SU-DHL-6 (cell line): Measurements from ENCODE around the gene ATP13A3.
"Not testable (repeated sequence)": the region's sequence is repeated elsewhere in the genome, so short reads cannot be mapped to it uniquely, and the experiment has no call there.

Source experiments
- H2AFZ ChIP-seq: fragments of 200-600 bp; sonication (generic); 2 replicates; pipeline ENCODE4 v1.6.1; 2014; ENCODE audit warnings: low read depth, mild to moderate bottlenecking, moderate library complexity, mixed read lengths, antibody characterized with exemption, low read length; ENCODE audit not compliant: severe bottlenecking
- H3F3A ChIP-seq: fragments of 200-600 bp; shearing (Covaris generic); 2 replicates; pipeline ENCODE4 v1.6.0; 2016; ENCODE audit warnings: antibody characterized with exemption, mild to moderate bottlenecking; ENCODE audit not compliant: insufficient read depth
- H3K27ac ChIP-seq: fragments of 200-600 bp; sonication (generic); 2 replicates; pipeline ENCODE4 v1.5.1; 2016; ENCODE audit warnings: low read depth, mild to moderate bottlenecking, low read length, moderate library complexity, mixed read lengths
- H3K27me3 ChIP-seq: fragments of 200-600 bp; sonication (generic), shearing (Covaris generic); 2 replicates; pipeline ENCODE4 v1.6.0; 2014; ENCODE audit warnings: mild to moderate bottlenecking, low read length
- H3K36me3 ChIP-seq: fragments of 200-600 bp; sonication (generic); 2 replicates; pipeline ENCODE4 v1.6.1; 2014; ENCODE audit warnings: mild to moderate bottlenecking, low read length, mixed read lengths
- H3K4me2 ChIP-seq: fragments of 300-600, 200-600 bp; shearing (Covaris generic), sonication (generic); 2 replicates; pipeline ENCODE4 v1.6.0; 2014; ENCODE audit warnings: low read length, low read depth, mild to moderate bottlenecking; ENCODE audit not compliant: poor library complexity, severe bottlenecking
- H3K4me3 ChIP-seq: fragments of 200-600 bp; sonication (generic); 2 replicates; pipeline ENCODE4 v1.5.1; 2014; ENCODE audit warnings: antibody characterized with exemption, low read length, mild to moderate bottlenecking, mixed read lengths; ENCODE audit not compliant: insufficient read depth, poor library complexity, severe bottlenecking
- H3K79me2 ChIP-seq: fragments of 200-600 bp; sonication (generic); 2 replicates; pipeline ENCODE4 v1.6.1; 2014; ENCODE audit warnings: mild to moderate bottlenecking, low read length, moderate library complexity; ENCODE audit not compliant: insufficient read depth
- H3K9ac ChIP-seq: fragments of 200-600 bp; sonication (generic); 2 replicates; pipeline ENCODE4 v1.7.0; 2014; ENCODE audit warnings: mild to moderate bottlenecking, low read length
- H3K9me2 ChIP-seq: fragments of 200-600 bp; sonication (generic); replicated peaks from 2 replicates; pipeline ENCODE4 v1.6.1; 2014; ENCODE audit warnings: low read length; ENCODE audit not compliant: insufficient read depth
- H3K9me3 ChIP-seq: fragments of 200-600 bp; sonication (generic); 2 replicates; pipeline ENCODE4 v1.6.1; 2014; ENCODE audit warnings: low read length, mixed read lengths; ENCODE audit not compliant: insufficient read depth
- H4K20me1 ChIP-seq: fragments of 200-600 bp; sonication (generic); 2 replicates; pipeline ENCODE4 v1.6.1; 2014; ENCODE audit warnings: low read depth, mild to moderate bottlenecking, antibody characterized with exemption, low read length, moderate library complexity, mixed read lengths
- EZH2phosphoT487 ChIP-seq: fragments of 200-600 bp; sonication (generic), shearing (Covaris generic); conservative IDR thresholded peaks from 2 replicates; pipeline ENCODE4 v1.6.1; 2018; ENCODE audit warnings: mild to moderate bottlenecking, antibody characterized with exemption, low read length, moderate library complexity, mixed read lengths
- TF ChIP-seq, protein P1 (sequence below): fragments of 200-600 bp; sonication (generic); IDR thresholded peaks from one replicate; pipeline ENCODE4 v1.5.1; 2017; ENCODE audit warnings: antibody characterized with exemption, mild to moderate bottlenecking, low read length, moderate library complexity; ENCODE audit not compliant: insufficient read depth, poor library complexity, severe bottlenecking

Gene ATP13A3

GRCh38 chr3:194521510-194522260, 34.9 kb upstream of the ATP13A3 start:
- no peak overlapping the region for H3K4me2 ChIP-seq
- H4K20me1 ChIP-seq: no peaks in the 10 kb centered on the region
- H2AFZ ChIP-seq: no peak overlapping the region
- H3F3A ChIP-seq: no peaks in the 10 kb centered on the region
- no peaks in the 10 kb centered on the region for H3K27me3 ChIP-seq
- H3K9me2 ChIP-seq: no peaks in the 10 kb centered on the region
- no peak overlapping the region for H3K4me3 ChIP-seq
- no peaks in the 10 kb centered on the region for H3K36me3 ChIP-seq
- no peak overlapping the region for H3K27ac ChIP-seq
- H3K79me2 ChIP-seq: no peaks in the 10 kb centered on the region
- H3K9ac ChIP-seq: no peak overlapping the region
- TF ChIP-seq EZH2phosphoT487: no peak
- TF ChIP-seq, protein P1, sequence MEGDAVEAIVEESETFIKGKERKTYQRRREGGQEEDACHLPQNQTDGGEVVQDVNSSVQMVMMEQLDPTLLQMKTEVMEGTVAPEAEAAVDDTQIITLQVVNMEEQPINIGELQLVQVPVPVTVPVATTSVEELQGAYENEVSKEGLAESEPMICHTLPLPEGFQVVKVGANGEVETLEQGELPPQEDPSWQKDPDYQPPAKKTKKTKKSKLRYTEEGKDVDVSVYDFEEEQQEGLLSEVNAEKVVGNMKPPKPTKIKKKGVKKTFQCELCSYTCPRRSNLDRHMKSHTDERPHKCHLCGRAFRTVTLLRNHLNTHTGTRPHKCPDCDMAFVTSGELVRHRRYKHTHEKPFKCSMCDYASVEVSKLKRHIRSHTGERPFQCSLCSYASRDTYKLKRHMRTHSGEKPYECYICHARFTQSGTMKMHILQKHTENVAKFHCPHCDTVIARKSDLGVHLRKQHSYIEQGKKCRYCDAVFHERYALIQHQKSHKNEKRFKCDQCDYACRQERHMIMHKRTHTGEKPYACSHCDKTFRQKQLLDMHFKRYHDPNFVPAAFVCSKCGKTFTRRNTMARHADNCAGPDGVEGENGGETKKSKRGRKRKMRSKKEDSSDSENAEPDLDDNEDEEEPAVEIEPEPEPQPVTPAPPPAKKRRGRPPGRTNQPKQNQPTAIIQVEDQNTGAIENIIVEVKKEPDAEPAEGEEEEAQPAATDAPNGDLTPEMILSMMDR: no peak
- H3K9me3 ChIP-seq: no peaks in the 10 kb centered on the region

DNA sequence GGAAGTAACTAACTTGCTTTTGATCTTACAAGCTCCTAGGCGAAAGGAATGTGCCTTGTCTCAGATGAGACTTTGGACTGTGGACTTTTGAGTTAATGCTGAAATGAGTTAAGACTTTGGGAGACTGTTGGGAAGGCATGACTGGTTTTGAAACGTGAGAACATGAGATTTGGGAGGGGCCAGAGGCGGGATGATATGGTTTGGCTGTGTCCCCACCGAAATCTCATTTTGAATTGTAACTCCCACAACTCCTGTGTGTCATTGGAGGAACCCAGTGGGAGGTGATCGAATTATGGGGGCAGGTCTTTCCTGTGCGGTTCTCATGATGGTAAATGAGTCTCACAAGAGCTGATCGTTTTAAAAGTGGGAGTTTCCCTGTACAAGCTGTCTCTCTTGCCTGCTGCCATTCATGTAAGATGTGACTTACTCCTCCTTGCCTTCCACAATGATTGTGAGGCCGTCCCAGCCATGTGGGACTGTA, 33.9 kb upstream of the ATP13A3 start:
- H3K36me3 ChIP-seq, H3K27ac ChIP-seq, H3K4me3 ChIP-seq, H3K9me2 ChIP-seq, H3K9me3 ChIP-seq, H3K79me2 ChIP-seq, H2AFZ ChIP-seq, H3K9ac ChIP-seq, H3K4me2 ChIP-seq, H3F3A ChIP-seq, H4K20me1 ChIP-seq, H3K27me3 ChIP-seq: not testable (repeated sequence)

GRCh38 chr3:194520201-194520600, 33.4 kb upstream of the ATP13A3 start:
- not testable (repeated sequence) for H3K9me2 ChIP-seq, H3K79me2 ChIP-seq, H3K27me3 ChIP-seq, H4K20me1 ChIP-seq, H3K9me3 ChIP-seq, H3K4me3 ChIP-seq, H3K4me2 ChIP-seq, H3K36me3 ChIP-seq, H3K27ac ChIP-seq, H3F3A ChIP-seq, H2AFZ ChIP-seq, H3K9ac ChIP-seq

DNA sequence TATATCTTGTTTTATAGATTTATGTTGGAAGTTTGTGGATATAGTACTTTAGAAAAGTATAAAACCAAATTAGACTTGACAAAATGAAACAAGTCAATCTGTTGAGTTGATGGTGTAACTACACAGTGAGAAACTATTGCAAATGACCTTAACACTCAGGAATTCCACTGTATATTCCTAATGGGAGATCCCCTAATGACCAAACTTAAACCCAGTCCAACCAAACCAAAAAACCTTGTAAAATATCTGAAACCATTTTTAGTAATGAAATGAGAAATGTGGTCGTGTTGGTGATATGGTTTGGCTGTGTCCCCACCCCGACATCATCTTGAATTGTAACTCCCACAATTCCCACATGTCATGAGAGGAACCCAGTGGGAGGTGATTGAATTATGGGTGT, 31.9 kb upstream of the ATP13A3 start:
- H3K9ac ChIP-seq: no peak overlapping the region
- H3K9me3 ChIP-seq: no peaks in the 10 kb centered on the region
- no peaks in the 10 kb centered on the region for H4K20me1 ChIP-seq
- no peak overlapping the region for H2AFZ ChIP-seq
- no peak overlapping the region for H3K27ac ChIP-seq
- no peak overlapping the region for H3K4me2 ChIP-seq
- no peaks in the 10 kb centered on the region for H3F3A ChIP-seq
- no peaks in the 10 kb centered on the region for H3K9me2 ChIP-seq
- H3K36me3 ChIP-seq: no peaks in the 10 kb centered on the region
- no peaks in the 10 kb centered on the region for H3K27me3 ChIP-seq
- TF ChIP-seq, protein P1: no peak
- no peak for TF ChIP-seq EZH2phosphoT487
- H3K79me2 ChIP-seq: no peaks in the 10 kb centered on the region
- no peak overlapping the region for H3K4me3 ChIP-seq
